ENCODE data around the gene FHAD1. TPM values are rescaled to one million over a fixed set of nuclear protein-coding genes. Genes with fewer than 3 reads are reported as not detected.

FHAD1 gene
- polyA plus RNA-seq, 3 donors: 0.67 to 0.69 TPM; not detected in 1

DNA sequence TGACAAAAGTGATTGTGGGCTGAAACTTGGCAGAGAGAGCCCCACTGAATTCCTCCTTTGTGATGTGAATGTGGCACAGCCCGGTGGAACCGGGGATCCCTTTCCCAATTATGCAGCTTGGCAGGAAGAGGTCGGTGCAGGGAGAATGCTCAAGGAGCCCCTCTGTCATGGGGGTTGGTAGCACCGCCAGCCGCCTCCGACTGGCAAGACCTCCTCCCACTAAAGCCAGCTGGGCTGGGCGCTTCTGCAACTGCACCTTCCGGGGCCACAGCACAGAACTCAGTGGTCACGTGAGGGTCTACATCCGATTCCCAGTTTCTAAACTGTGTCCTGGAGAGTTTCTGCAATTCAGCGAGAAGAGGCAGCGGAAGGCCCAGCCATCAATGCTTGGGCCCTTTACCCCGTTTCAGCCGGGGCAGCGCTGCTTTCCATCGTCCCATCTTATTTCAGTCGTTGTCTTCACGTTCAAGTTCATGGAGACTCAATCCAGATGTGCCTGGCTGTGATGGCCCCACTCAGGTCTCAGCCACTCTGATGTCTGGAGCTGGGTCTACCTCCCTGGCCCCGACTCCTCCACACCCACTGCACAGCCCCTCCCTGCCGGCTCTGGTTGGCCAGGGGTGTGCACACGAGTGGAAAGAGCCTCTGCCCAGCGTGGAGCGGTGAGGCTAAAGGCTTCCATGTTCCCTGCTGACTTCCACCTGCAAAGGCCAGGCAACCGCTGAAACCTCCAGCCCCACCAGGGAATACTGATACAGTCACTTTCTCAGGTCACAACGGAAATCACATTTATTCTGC, 39.8 kb upstream of the FHAD1 start:
- Histone ChIP-seq H3K9ac (ENCODE audit: insufficient read depth, low read length, poor library complexity, severe bottlenecking) (no peak overlapping the region), H3K79me2 (ENCODE audit: insufficient read depth, low read length) (no peaks in the 10 kb centered on the region), H4K20me1 (ENCODE audit: insufficient read depth, low read length) (no peaks in the 10 kb centered on the region), H3K4me3 (replicated peaks in 1 of 3; ENCODE audit: low read depth in 2 of 3, low read length in 3 of 3) (no peak overlapping the region), H3K27me3 (ENCODE audit: control insufficient read depth in 2 of 2, insufficient read depth in 2 of 2, low read length in 2 of 2) (no peaks in the 10 kb centered on the region), H3K4me2 (replicated peaks; ENCODE audit: extremely low read depth, low read length, poor library complexity, severe bottlenecking) (no peak overlapping the region), H3K9me3 (replicated peaks in 1 of 2; ENCODE audit: control insufficient read depth in 1 of 2, insufficient read depth in 1 of 2, low read length in 2 of 2) (no peaks in the 10 kb centered on the region), H3K27ac (ENCODE audit: low read depth in 1 of 2, low read length in 2 of 2) (no peak overlapping the region), H3K36me3 (replicated peaks in 1 of 2; ENCODE audit: control insufficient read depth in 1 of 2, insufficient read depth in 2 of 2, low read length in 2 of 2) (no peaks in the 10 kb centered on the region), H3K4me1 (ENCODE audit: control insufficient read depth in 1 of 2, insufficient read depth in 2 of 2, low read length in 2 of 2) (peaks cover under 1 to 24% of the 10 kb centered on the region in 2 donors), H2AFZ (ENCODE audit: insufficient read depth, low read depth, low read length, poor library complexity, severe bottlenecking) (no peak overlapping the region)
- 96% methylated on average over 25 of the region's 25 CpGs for WGBS (ENCODE audit: insufficient coverage)
- H3K4me1 Mint-ChIP-seq: peaks cover 19% of the 10 kb centered on the region
- no peak overlapping the region for H3K4me3 Mint-ChIP-seq
- no peaks in the 10 kb centered on the region for H3K36me3 Mint-ChIP-seq
- no peaks in the 10 kb centered on the region for H3K9me3 Mint-ChIP-seq
- TF ChIP-seq, protein P1, sequence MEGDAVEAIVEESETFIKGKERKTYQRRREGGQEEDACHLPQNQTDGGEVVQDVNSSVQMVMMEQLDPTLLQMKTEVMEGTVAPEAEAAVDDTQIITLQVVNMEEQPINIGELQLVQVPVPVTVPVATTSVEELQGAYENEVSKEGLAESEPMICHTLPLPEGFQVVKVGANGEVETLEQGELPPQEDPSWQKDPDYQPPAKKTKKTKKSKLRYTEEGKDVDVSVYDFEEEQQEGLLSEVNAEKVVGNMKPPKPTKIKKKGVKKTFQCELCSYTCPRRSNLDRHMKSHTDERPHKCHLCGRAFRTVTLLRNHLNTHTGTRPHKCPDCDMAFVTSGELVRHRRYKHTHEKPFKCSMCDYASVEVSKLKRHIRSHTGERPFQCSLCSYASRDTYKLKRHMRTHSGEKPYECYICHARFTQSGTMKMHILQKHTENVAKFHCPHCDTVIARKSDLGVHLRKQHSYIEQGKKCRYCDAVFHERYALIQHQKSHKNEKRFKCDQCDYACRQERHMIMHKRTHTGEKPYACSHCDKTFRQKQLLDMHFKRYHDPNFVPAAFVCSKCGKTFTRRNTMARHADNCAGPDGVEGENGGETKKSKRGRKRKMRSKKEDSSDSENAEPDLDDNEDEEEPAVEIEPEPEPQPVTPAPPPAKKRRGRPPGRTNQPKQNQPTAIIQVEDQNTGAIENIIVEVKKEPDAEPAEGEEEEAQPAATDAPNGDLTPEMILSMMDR (IDR thresholded peaks at IDR 0.05): no peak
- no peak for DNase-seq
- H3K27me3 Mint-ChIP-seq (ENCODE audit: low read depth in 3 of 3): peaks cover 0 to 3% (median 1%) of the 10 kb centered on the region in 3 donors
- intact Hi-C loops (cut with micrococcal nuclease): no loop called here
- no peak overlapping the region for H3K27ac Mint-ChIP-seq

DNA sequence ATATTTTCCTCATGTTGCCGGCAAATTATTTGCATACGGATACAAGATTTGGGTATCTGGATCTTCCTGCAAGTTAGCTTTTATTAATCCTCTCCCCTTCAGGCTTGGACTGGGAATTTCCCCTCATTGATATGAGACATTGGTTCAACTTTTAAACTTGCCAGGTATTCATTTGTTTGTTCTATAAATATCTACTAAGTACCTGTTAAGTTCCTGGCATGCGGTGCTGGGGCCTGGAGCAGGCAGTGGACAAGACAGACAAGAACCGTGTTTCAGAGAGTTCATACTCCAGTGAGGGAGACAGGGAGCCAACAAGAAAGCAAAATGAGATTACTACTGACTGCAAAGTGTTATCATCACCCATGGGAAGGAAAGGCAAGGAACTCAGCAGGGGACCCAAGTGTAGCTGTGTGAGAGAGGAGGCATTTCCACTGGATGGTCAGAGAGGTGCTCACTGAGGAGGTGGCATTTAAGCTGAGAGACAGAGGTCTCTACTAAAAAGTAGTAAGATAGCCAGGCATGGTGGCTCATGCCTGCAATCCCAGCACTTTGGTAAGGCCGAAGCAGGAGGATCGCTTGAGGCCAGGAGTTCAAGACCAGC, 39.1 kb upstream of the FHAD1 start:
- no peaks in the 10 kb centered on the region for H3K36me3 Mint-ChIP-seq
- H2AFZ ChIP-seq (ENCODE audit: insufficient read depth, low read depth, low read length, poor library complexity, severe bottlenecking): no peak overlapping the region
- H3K4me1 ChIP-seq (ENCODE audit: control insufficient read depth in 1 of 2, insufficient read depth in 2 of 2, low read length in 2 of 2): peaks cover 8 to 31% of the 10 kb centered on the region in 2 donors
- intact Hi-C loops (cut with micrococcal nuclease): no loop called here
- no peaks in the 10 kb centered on the region for H4K20me1 ChIP-seq (ENCODE audit: insufficient read depth, low read length)
- no peaks in the 10 kb centered on the region for H3K36me3 ChIP-seq (replicated peaks in 1 of 2; ENCODE audit: control insufficient read depth in 1 of 2, insufficient read depth in 2 of 2, low read length in 2 of 2)
- H3K4me1 Mint-ChIP-seq: peaks cover 26% of the 10 kb centered on the region
- H3K27me3 ChIP-seq (ENCODE audit: control insufficient read depth in 2 of 2, insufficient read depth in 2 of 2, low read length in 2 of 2): no peaks in the 10 kb centered on the region
- H3K4me2 ChIP-seq (replicated peaks; ENCODE audit: extremely low read depth, low read length, poor library complexity, severe bottlenecking): no peak overlapping the region
- no peak overlapping the region for H3K4me3 Mint-ChIP-seq
- H3K27ac ChIP-seq (ENCODE audit: low read depth in 1 of 2, low read length in 2 of 2): no peak overlapping the region
- DNase-seq: no peak
- peaks cover 0 to 3% (median 1%) of the 10 kb centered on the region in 3 donors for H3K27me3 Mint-ChIP-seq (ENCODE audit: low read depth in 3 of 3)
- H3K9me3 Mint-ChIP-seq: no peaks in the 10 kb centered on the region
- TF ChIP-seq, protein P1 (IDR thresholded peaks at IDR 0.05): no peak
- no peaks in the 10 kb centered on the region for H3K9me3 ChIP-seq (replicated peaks in 1 of 2; ENCODE audit: control insufficient read depth in 1 of 2, insufficient read depth in 1 of 2, low read length in 2 of 2)
- no peak overlapping the region for H3K4me3 ChIP-seq (replicated peaks in 1 of 3; ENCODE audit: low read depth in 2 of 3, low read length in 3 of 3)
- H3K27ac Mint-ChIP-seq: no peak overlapping the region
- H3K9ac ChIP-seq (ENCODE audit: insufficient read depth, low read length, poor library complexity, severe bottlenecking): no peak overlapping the region
- WGBS (ENCODE audit: insufficient coverage): 98% methylated on average over 4 of the region's 6 CpGs
- H3K79me2 ChIP-seq (ENCODE audit: insufficient read depth, low read length): no peaks in the 10 kb centered on the region
